Esophagus muscularis mucosa (tissue), 4 donors: ENCODE measurements around the gene CYTH1. TPM values are rescaled to one million over a fixed set of nuclear protein-coding genes. Genes with fewer than 3 reads are reported as not detected.

Experiments used
- DNase-seq: peaks from one replicate; pipeline ENCODE4 v3.0.0-alpha.2; 2017; ENCODE audit errors: extremely low spot score
- H3K27ac ChIP-seq, 4 donors: fragments of 200-600 bp; sonication (generic); replicated peaks in 1 of 4; 1 replicate in 3 of 4; 2 replicates in 1 of 4; pipeline ENCODE4 v1.5.1; 2016 to 2019; ENCODE audit warnings: mild to moderate bottlenecking in 1 of 4
- H3K27me3 ChIP-seq, 4 donors: fragments of 200-600 bp; sonication (generic); one replicate each; pipeline versions ENCODE4 v1.5.1 to v1.6.0; 2016 to 2019
- H3K36me3 ChIP-seq, 4 donors: fragments of 200-600 bp; sonication (generic); one replicate each; pipeline ENCODE4 v1.5.1; 2016 to 2019
- H3K4me1 ChIP-seq, 4 donors: fragments of 200-600 bp; sonication (generic); one replicate each; pipeline ENCODE4 v1.5.1; 2016 to 2019
- H3K4me3 ChIP-seq, 4 donors: fragments of 200-600 bp; sonication (generic); 1 replicate in 2 of 4; 2 replicates in 2 of 4; pipeline ENCODE4 v1.5.1; 2016 to 2019; ENCODE audit warnings: mild to moderate bottlenecking in 4 of 4, moderate library complexity in 1 of 4
- H3K9me3 ChIP-seq, 4 donors: fragments of 200-600 bp; sonication (generic); 1 replicate in 3 of 4; 2 replicates in 1 of 4; pipeline ENCODE4 v1.5.1; 2016 to 2019
- CTCF ChIP-seq, 3 experiments: fragments of 200-600 bp in 2 of 3; fragments of 450-650 bp in 1 of 3; sonication (generic) in 2 of 3; IDR thresholded peaks; one replicate each; pipeline ENCODE4 v1.5.1; 2017 to 2019; ENCODE audit warnings: antibody characterized with exemption in 3 of 3, mild to moderate bottlenecking in 2 of 3, moderate library complexity in 1 of 3
- EP300 ChIP-seq: sonication (generic); formaldehyde crosslinking; IDR thresholded peaks from one replicate; pipeline ENCODE4 v1.6.1; 2017; ENCODE audit warnings: antibody characterized with exemption
- POLR2A ChIP-seq: fragments of 450-650 bp; IDR thresholded peaks from one replicate; pipeline ENCODE4 v1.6.1; 2017; ENCODE audit warnings: antibody characterized with exemption, moderate library complexity, mild to moderate bottlenecking, low read depth
- POLR2AphosphoS5 ChIP-seq, 2 donors: sonication (generic); formaldehyde crosslinking; IDR thresholded peaks; one replicate each; pipeline ENCODE4 v1.6.1; 2017; ENCODE audit warnings: antibody characterized with exemption in 2 of 2
- WGBS: methylation state at CpG from one replicate; pipeline ENCODE4 v1.1.5; 2018; 5-methylcytosine and 5-hydroxymethylcytosine counted together
- intact Hi-C: fragments of 100-400 bp; cut with DNase I; formaldehyde crosslinking; loops from one replicate; pipeline ENCODE4 v1.15.1; 2023
- total RNA-seq, 4 donors: library from RNA; depleted of rRNA; stranded (reverse); fragments of >200 nt; gene quantifications; one replicate each; pipeline versions ENCODE4 v1.1.0 to v1.2.1, GENCODE V29; 2016

Gene CYTH1
- total RNA-seq, 4 donors from 2014 or later: 25.7 to 39.4 (median 35.7) TPM

GRCh38 chr17:78710607-78711006, 71.5 kb downstream of the CYTH1 start:
- Histone ChIP-seq H3K4me1 (peaks cover 12 to 64% (median 58%) of the 10 kb centered on the region in 4 donors), H3K27ac (no peak overlapping the region), H3K27me3 (no peaks in the 10 kb centered on the region), H3K9me3 (no peaks in the 10 kb centered on the region), H3K36me3 (peaks cover 0 to 30% (median 9%) of the 10 kb centered on the region in 4 donors), H3K4me3 (no peak overlapping the region)
- DNase-seq: no peak
- WGBS: 97% methylated on average over 4 of the region's 4 CpGs
- TF ChIP-seq CTCF (IDR thresholded peaks at IDR 0.05) (no peak), POLR2A (no peak), EP300 (no peak), POLR2AphosphoS5 (IDR thresholded peaks at IDR 0.05) (no peak)
- intact Hi-C loops: no loop called here

- intact Hi-C loops: loop anchor here (2.0 to 5.0 kb wide), 2 partner anchors 33 to 213 kb away; no protein-coding TSS in a partner anchor
- peak overlapping the region in 1 of 4 donors; percentile 23 for H3K27ac ChIP-seq
- TF ChIP-seq POLR2A (no peak), EP300 (no peak), CTCF (IDR thresholded peaks at IDR 0.05) (no peak), POLR2AphosphoS5 (IDR thresholded peaks at IDR 0.05) (no peak)
Measured at GRCh38 chr17:78709751-78710181, 72.3 kb downstream of the CYTH1 start.

GRCh38 chr17:78709119-78709681, 72.9 kb downstream of the CYTH1 start:
- H3K4me3 ChIP-seq: no peak overlapping the region
- peak overlapping the region in 1 of 4 donors; percentile 23 for H3K27ac ChIP-seq
- TF ChIP-seq CTCF (IDR thresholded peaks at IDR 0.05): no peak
- no peak for TF ChIP-seq EP300
- TF ChIP-seq POLR2A: no peak
- no peak for TF ChIP-seq POLR2AphosphoS5 (IDR thresholded peaks at IDR 0.05)
- 83% methylated on average over 9 of the region's 10 CpGs for WGBS
- no peaks in the 10 kb centered on the region for H3K27me3 ChIP-seq
- no peak for DNase-seq
- intact Hi-C loops: loop anchor here (2.0 to 5.0 kb wide), 2 partner anchors 33 to 212 kb away; no protein-coding TSS in a partner anchor
- H3K36me3 ChIP-seq: peaks cover 0 to 34% (median 14%) of the 10 kb centered on the region in 4 donors
- no peaks in the 10 kb centered on the region for H3K9me3 ChIP-seq
- H3K4me1 ChIP-seq: peaks cover 6 to 50% (median 45%) of the 10 kb centered on the region in 4 donors

More at GRCh38 chr17:78709751-78710181, 72.3 kb downstream of the CYTH1 start:
- H3K4me3 ChIP-seq: no peak overlapping the region
- no peak for DNase-seq
- H3K4me1 ChIP-seq: peaks cover 6 to 56% (median 50%) of the 10 kb centered on the region in 4 donors
- 58% methylated on average over 4 of the region's 4 CpGs for WGBS
- no peaks in the 10 kb centered on the region for H3K27me3 ChIP-seq
- H3K9me3 ChIP-seq: no peaks in the 10 kb centered on the region
- peaks cover 0 to 30% (median 13%) of the 10 kb centered on the region in 4 donors for H3K36me3 ChIP-seq

- DNase-seq: no peak
- 10% methylated on average over 6 of the region's 6 CpGs for WGBS
Measured at GRCh38 chr17:78708510-78708973, 73.5 kb downstream of the CYTH1 start.

More at GRCh38 chr17:78708510-78708973, 73.5 kb downstream of the CYTH1 start:
- peaks cover 6 to 50% (median 44%) of the 10 kb centered on the region in 4 donors for H3K4me1 ChIP-seq
- no peaks in the 10 kb centered on the region for H3K9me3 ChIP-seq
- H3K4me3 ChIP-seq: no peak overlapping the region
- intact Hi-C loops: loop anchor here (2.0 to 5.0 kb wide), 2 partner anchors 34 to 212 kb away; no protein-coding TSS in a partner anchor
- TF ChIP-seq POLR2A (no peak), CTCF (IDR thresholded peaks at IDR 0.05) (peak; percentile 78 to 86 (median 84)), POLR2AphosphoS5 (IDR thresholded peaks at IDR 0.05) (peak in 1 of 2 donors; percentile 50)
- H3K36me3 ChIP-seq: peaks cover 0 to 38% (median 14%) of the 10 kb centered on the region in 4 donors
- H3K27ac ChIP-seq: no peak overlapping the region
- no peaks in the 10 kb centered on the region for H3K27me3 ChIP-seq
